Small intestine (tissue), 7 donors: Measurements from ENCODE around the gene ZNF594. TPM values are rescaled to one million over a fixed set of nuclear protein-coding genes. Genes with fewer than 3 reads are reported as not detected.
"Not testable (repeated sequence)": the region's sequence is repeated elsewhere in the genome, so short reads cannot be mapped to it uniquely, and the experiment has no call there.

Experiments
- DNase-seq, 2 donors: peaks; one replicate each; pipeline versions ENCODE4 v3.0.0 to v3.0.0-alpha.2; 2013
- FAIRE-seq: peaks from 2 replicates; lab custom pipeline; 2012; peaks lifted over from hg19 to GRCh38; lab: Jason Lieb, UNC
- H3K27ac ChIP-seq, 3 donors: one replicate each; pipeline ENCODE4 v1.5.1; 2013; ENCODE audit warnings: low read length in 2 of 3, mild to moderate bottlenecking in 2 of 3, control low read depth in 1 of 3, inconsistent platforms in 1 of 3, low read depth in 1 of 3, moderate library complexity in 1 of 3
- H3K27me3 ChIP-seq, 3 donors: one replicate each; pipeline ENCODE4 v1.6.1; 2013; ENCODE audit warnings: low read length in 3 of 3, inconsistent platforms in 1 of 3; ENCODE audit not compliant: control insufficient read depth in 3 of 3, insufficient read depth in 3 of 3
- H3K36me3 ChIP-seq, 3 donors: one replicate each; pipeline ENCODE4 v1.6.1; 2013; ENCODE audit warnings: low read length in 3 of 3, inconsistent platforms in 1 of 3, low read depth in 1 of 3, mild to moderate bottlenecking in 1 of 3, moderate library complexity in 1 of 3; ENCODE audit not compliant: control insufficient read depth in 3 of 3, insufficient read depth in 2 of 3
- H3K4me1 ChIP-seq, 3 donors: one replicate each; pipeline ENCODE4 v1.6.1; 2013; ENCODE audit warnings: low read length in 2 of 3, inconsistent platforms in 1 of 3, low read depth in 1 of 3, mild to moderate bottlenecking in 1 of 3, moderate library complexity in 1 of 3; ENCODE audit not compliant: control insufficient read depth in 3 of 3, insufficient read depth in 2 of 3
- H3K4me3 ChIP-seq, 3 donors: one replicate each; pipeline ENCODE4 v1.5.1; 2013; ENCODE audit warnings: low read length in 3 of 3, control low read depth in 1 of 3, inconsistent platforms in 1 of 3, low read depth in 1 of 3, mild to moderate bottlenecking in 1 of 3, moderate library complexity in 1 of 3
- H3K9me3 ChIP-seq, 2 donors: one replicate each; pipeline ENCODE4 v1.6.1; 2013; ENCODE audit warnings: low read depth in 1 of 2, low read length in 1 of 2; ENCODE audit not compliant: control insufficient read depth in 2 of 2, insufficient read depth in 1 of 2
- WGBS, 3 donors: extraction: QIAGEN DNeasy Blood & Tissue Kit; methylation state at CpG; one replicate each; pipeline ENCODE4 v1.1.7; 2013; 5-methylcytosine and 5-hydroxymethylcytosine counted together
- polyA plus RNA-seq, 4 donors: library from polyadenylated mRNA; stranded (reverse) in 3 of 4; unstranded in 1 of 4; fragments of 200-250 nt in 3 of 4; fragments of 120-200 nt in 1 of 4; gene quantifications; one replicate each; pipeline versions ENCODE4 v1.2.1 to v1.2.3, GENCODE V29; 2013
- donor health status: healthy with polysubstance abuse.
- donor health status: control.
- donor health status: control.
- donor health status: Bipolar disorder and iron deficiency.
- donor health status: healthy.

ZNF594 gene
- polyA plus RNA-seq, 4 donors, result 0.22 to 14.0 (median 0.94) TPM

DNA sequence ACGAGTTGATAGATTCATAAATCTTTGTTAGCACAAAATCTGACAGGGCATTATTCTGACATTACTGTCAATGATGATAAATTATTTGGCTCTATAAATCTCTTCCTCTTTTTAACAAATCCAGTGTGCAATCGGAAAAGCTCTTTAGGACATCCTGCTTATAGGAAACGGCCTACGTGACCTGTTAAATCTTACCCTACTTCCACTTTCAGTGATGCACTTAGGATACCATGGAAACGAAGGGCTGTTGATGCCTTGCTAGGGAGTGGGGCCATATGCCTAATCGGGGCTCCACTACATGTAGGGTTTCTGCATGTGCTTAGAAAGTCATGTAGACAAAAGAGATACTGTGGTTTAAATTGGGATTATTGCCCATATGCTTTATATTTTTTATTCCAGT is 27.2 kb downstream of the ZNF594 start:
- DNase-seq, result no peak
- FAIRE-seq, result no peak
- H3K36me3 ChIP-seq, result no peaks in the 10 kb centered on the region

DNA sequence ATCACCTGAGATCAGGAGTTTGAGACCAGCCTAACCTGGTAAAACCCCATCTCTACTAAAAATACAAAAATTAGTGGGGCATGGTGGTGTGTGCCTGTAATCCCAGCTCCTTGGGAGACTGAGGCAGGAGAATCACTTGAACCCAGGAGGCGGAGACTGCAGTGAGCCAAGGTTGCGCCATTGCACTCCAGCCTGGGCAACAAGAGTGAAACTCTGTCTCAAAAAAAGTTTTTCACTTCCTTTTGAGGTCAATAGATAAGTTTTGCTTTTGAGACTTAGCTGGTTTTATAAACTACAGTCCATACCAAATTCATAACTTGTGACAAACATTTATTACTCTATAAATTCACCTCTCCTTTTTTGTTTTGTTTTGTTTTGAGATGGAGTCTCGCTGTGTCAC is 29.9 kb downstream of the ZNF594 start:
- H3K4me1 ChIP-seq, H3K36me3 ChIP-seq, H3K27ac ChIP-seq, H3K4me3 ChIP-seq, FAIRE-seq, H3K9me3 ChIP-seq, H3K27me3 ChIP-seq, DNase-seq: not testable (repeated sequence)
- WGBS, 3 donors, result 65 to 85% (median 73%) methylated on average over 3 of the region's 3 CpGs

More for the DNA sequence above, 27.2 kb downstream of the ZNF594 start:
- Histone ChIP-seq H3K4me3 (no peak overlapping the region), H3K27me3 (no peaks in the 10 kb centered on the region), H3K9me3 (no peaks in the 10 kb centered on the region), H3K27ac (no peak overlapping the region), H3K4me1 (no peaks in the 10 kb centered on the region)
- WGBS, 3 donors, result 71 to 81% (median 72%) methylated on average over 6 of the region's 6 CpGs

DNA sequence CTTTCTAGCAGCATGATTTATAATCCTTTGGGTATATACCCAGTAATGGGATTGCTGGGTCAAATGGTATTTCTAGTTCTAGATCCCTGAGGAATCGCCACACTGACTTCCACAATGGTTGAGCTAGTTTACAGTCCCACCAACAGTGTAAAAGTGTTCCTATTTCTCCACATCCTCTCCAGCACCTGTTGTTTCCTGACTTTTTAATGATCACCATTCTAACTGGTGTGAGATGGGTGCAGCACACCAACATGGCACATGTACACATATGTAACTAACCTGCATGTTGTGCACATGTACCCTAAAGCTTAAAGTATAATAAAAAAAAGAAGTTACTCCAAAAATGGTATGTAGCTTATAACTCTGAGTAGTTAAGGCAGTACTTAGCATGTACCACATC is 31.0 kb downstream of the ZNF594 start:
- not testable (repeated sequence) for H3K27me3 ChIP-seq, H3K36me3 ChIP-seq, FAIRE-seq, H3K4me3 ChIP-seq, H3K27ac ChIP-seq, H3K9me3 ChIP-seq, DNase-seq, H3K4me1 ChIP-seq
- 33 to 80% (median 70%) methylated on average over 1 of the region's 1 CpG for WGBS, 3 donors

DNA sequence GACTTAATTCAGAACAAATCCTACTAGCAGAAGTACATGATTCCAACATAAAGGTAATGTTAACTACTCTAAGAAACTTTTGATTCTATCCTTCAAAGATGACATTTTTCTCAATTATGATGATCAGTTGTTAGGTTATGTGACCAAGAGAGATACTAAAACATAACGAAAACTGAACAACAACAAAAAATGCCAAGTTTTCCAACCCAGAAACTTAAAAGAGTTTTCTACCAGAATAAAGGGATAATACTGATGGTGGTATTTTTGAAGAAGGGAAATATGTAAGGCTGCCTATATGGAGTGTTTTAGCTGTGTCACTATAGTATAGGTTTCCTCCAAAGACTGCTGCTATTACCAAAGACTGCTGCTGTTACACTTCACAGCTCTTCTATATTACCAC is 45.5 kb downstream of the ZNF594 start:
- H3K36me3 ChIP-seq, H3K9me3 ChIP-seq, H3K4me3 ChIP-seq, H3K27ac ChIP-seq, DNase-seq, FAIRE-seq, H3K27me3 ChIP-seq, H3K4me1 ChIP-seq: not testable (repeated sequence)
- 76 to 88% (median 82%) methylated on average over 1 of the region's 1 CpG for WGBS, 3 donors

DNA sequence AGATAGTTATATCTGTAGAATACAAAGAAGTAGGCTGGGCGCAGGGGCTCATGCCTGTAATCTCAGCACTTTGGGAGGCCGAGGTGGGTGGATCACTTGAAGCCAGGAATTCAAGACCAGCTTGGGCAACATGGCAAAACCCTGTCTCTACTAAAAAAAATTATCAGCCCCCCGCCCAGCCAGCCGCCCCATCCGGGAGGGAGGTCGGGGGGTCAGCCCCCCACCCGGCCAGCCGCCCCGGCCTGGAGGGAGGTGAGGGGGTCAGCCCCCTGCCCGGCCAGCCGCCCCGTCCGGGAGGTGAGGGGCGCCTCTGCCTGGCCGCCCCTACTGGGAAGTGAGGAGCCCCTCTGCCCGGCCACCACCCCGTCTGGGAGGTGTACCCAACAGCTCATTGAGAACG is 48.8 kb downstream of the ZNF594 start:
- not testable (repeated sequence) for H3K4me3 ChIP-seq, H3K4me1 ChIP-seq, H3K9me3 ChIP-seq, H3K27ac ChIP-seq, H3K27me3 ChIP-seq, H3K36me3 ChIP-seq, FAIRE-seq, DNase-seq
- 88 to 92% (median 91%) methylated on average over 10 to 15 of the region's 18 CpGs for WGBS, 3 donors

DNA sequence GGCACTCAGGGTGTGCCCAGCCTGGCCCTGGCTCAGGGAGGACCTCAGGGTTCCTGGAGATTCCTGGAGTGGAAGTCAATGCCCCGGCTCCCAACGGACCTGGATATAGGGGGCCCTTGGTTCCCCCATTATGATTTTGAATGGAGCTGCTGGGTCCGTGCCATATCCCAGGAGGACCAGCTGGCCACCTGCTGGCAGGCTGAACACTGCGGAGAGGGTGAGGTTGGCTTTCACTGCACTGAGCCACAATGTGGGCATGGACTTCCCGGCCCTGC is 52.3 kb downstream of the ZNF594 start:
- 68 to 89% (median 77%) methylated on average over 5 of the region's 5 CpGs for WGBS, 3 donors
- Histone ChIP-seq H3K27me3 (no peaks in the 10 kb centered on the region), H3K27ac (no peak overlapping the region), H3K36me3 (no peaks in the 10 kb centered on the region), H3K4me1 (no peaks in the 10 kb centered on the region), H3K9me3 (no peaks in the 10 kb centered on the region), H3K4me3 (no peak overlapping the region)
- no peak for DNase-seq
- FAIRE-seq, result no peak

DNA sequence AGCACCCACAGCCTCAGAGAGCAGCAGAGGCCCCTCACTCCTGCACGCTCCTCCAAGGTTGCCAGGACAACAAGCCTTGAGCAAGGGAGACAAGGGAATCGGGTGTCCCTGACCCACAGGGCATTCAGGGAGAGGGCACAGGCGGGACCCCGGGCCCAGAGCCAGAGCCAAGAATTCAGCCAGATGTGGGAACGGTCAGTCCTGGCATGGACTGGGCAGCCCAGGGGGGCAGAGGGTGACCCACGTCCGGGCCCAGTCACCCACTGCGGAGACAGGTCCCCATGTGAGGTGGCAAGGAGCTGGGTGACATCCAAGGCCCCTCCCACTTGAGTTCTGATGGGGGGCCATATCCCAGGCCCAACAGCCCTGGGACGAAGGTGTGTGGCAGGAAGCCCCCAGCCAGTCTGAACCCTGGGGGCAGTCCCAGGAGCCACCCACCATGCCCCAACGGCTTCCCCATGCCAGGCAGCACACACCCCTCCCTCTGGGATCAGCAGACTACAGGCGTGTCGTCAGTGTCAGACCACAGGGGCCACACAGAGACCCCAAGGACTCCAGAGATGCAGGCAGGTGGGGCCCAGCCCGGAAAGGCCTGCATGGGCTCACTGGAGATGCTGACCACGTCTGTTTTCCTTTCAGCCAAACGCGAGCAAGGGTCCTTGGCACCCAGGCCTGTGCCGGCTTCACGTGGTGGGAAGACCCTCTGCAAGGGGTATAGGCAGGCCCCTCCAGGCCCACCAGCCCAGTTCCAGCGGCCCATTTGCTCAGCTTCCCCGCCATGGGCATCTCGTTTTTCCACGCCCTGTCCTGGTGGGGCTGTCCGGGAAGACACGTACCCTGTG is 52.8 kb downstream of the ZNF594 start:
- H3K9me3 ChIP-seq, result no peaks in the 10 kb centered on the region
- no peak overlapping the region for H3K27ac ChIP-seq
- H3K27me3 ChIP-seq, result no peaks in the 10 kb centered on the region
- no peaks in the 10 kb centered on the region for H3K4me1 ChIP-seq
- no peaks in the 10 kb centered on the region for H3K36me3 ChIP-seq
- no peak for DNase-seq
- H3K4me3 ChIP-seq, result no peak overlapping the region
- no peak for FAIRE-seq
- whole genome bisulfite sequencing, 3 donors, result 85 to 90% (median 89%) methylated on average over 24 of the region's 24 CpGs

DNA sequence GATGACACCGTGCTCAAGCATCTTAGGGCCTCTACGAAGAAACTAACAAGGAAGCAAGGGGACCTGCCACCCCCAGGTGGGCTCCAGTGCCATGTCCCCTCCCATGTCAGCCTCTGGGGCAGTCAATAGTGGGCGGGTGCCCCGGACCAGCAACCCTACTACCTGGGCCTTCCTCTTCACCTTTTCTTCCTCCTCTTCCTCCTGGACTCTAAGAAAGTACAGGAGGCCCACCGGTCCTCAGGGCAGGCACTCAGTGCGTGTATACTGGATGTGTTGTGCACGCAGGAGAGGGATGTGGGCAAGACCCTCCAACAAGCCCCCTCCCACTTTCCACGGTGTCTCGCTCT is 53.5 kb downstream of the ZNF594 start:
- FAIRE-seq, DNase-seq: not testable (repeated sequence)
- 88 to 96% (median 90%) methylated on average over 9 of the region's 9 CpGs for WGBS, 3 donors

More for the DNA sequence above, 53.5 kb downstream of the ZNF594 start:
- H3K27me3 ChIP-seq, H3K27ac ChIP-seq, H3K9me3 ChIP-seq, H3K4me1 ChIP-seq, H3K4me3 ChIP-seq, H3K36me3 ChIP-seq: not testable (repeated sequence)
